PC-3 (cell line): ENCODE data around the gene AFMID. TPM values are rescaled to one million over a fixed set of nuclear protein-coding genes. Genes with fewer than 3 reads are reported as not detected.

Experiments used
- ATAC-seq: fragments of 200-7000 bp; cut with Tn5 transposase; 2 replicates; pipeline ENCODE4 v1.9.1; 2020; ENCODE audit warnings: mild to moderate bottlenecking, moderate library complexity
- BruUV-seq: library from RNA; stranded (reverse); fragments of 400-500 nt; replicated peaks from 2 replicates; lab custom pipeline; 2021; lab: Mats Ljungman, UMichigan
- CTCF ChIA-PET: fragments of 300-600 bp; sonication (Branson Sonifier 250); formaldehyde crosslinking; loops from one replicate; lab custom pipeline; 2022; ENCODE audit warnings: antibody characterized with exemption; lab: Charles Lee
- POLR2A ChIA-PET: fragments of 300-600 bp; sonication (Branson Sonifier 250); formaldehyde crosslinking; loops from one replicate; lab custom pipeline; 2022; ENCODE audit warnings: antibody characterized with exemption; ENCODE audit not compliant: unreplicated experiment; lab: Charles Lee
- DNase-seq: peaks from one replicate; pipeline ENCODE4 v3.0.0-alpha.2; 2015
- H2AFZ ChIP-seq: fragments of 300-600 bp; sonication (generic); 2 replicates; pipeline ENCODE4 v1.6.0; 2016; ENCODE audit warnings: antibody characterized with exemption, low read length
- H3F3A ChIP-seq: fragments of 300-600 bp; sonication (generic); one replicate; pipeline ENCODE4 v1.6.0; 2017; ENCODE audit warnings: antibody characterized with exemption, low read length, control low read depth, mild to moderate bottlenecking; ENCODE audit not compliant: unreplicated experiment
- H3K27ac ChIP-seq: fragments of 300-600 bp; sonication (generic); 2 replicates; pipeline ENCODE4 v1.5.1; 2016; ENCODE audit warnings: mild to moderate bottlenecking, low read length
- H3K27me3 ChIP-seq: fragments of 300-600 bp; sonication (generic); 2 replicates; pipeline ENCODE4 v1.6.1; 2016; ENCODE audit warnings: low read length, mixed read lengths
- H3K36me3 ChIP-seq: fragments of 300-600 bp; sonication (generic); 2 replicates; pipeline ENCODE4 v1.6.1; 2016; ENCODE audit warnings: low read depth, mixed run types, low read length, mixed read lengths
- H3K4me1 ChIP-seq: fragments of 300-600 bp; sonication (generic); 2 replicates; pipeline ENCODE4 v1.5.1; 2016; ENCODE audit warnings: low read length; ENCODE audit not compliant: insufficient read depth
- H3K4me2 ChIP-seq: fragments of 300-600 bp; sonication (generic); 2 replicates; pipeline ENCODE4 v1.6.0; 2016; ENCODE audit warnings: low read length
- H3K4me3 ChIP-seq: fragments of 300-600 bp; sonication (generic); 2 replicates; pipeline ENCODE4 v1.5.1; 2016; ENCODE audit warnings: mild to moderate bottlenecking, low read length, mixed read lengths
- H3K79me2 ChIP-seq: fragments of 300-600 bp; sonication (generic); 2 replicates; pipeline ENCODE4 v1.6.1; 2017; ENCODE audit warnings: low read length, mixed read lengths
- H3K9ac ChIP-seq: fragments of 300-600 bp; sonication (generic); 2 replicates; pipeline ENCODE4 v1.6.0; 2016; ENCODE audit warnings: mild to moderate bottlenecking, low read length
- H3K9me2 ChIP-seq: fragments of 300-600 bp; sonication (generic); replicated peaks from 2 replicates; pipeline ENCODE4 v1.6.1; 2016; ENCODE audit warnings: mixed run types, low read length, mixed read lengths
- H3K9me3 ChIP-seq: fragments of 300-600 bp; sonication (generic); 2 replicates; pipeline ENCODE4 v1.6.1; 2016; ENCODE audit warnings: low read length, mixed read lengths
- H4K20me1 ChIP-seq: fragments of 300-600 bp; sonication (generic); 2 replicates; pipeline ENCODE4 v1.6.1; 2016; ENCODE audit warnings: low read length, mixed read lengths
- EZH2 ChIP-seq: fragments of 300-600 bp; sonication (generic); IDR thresholded peaks from one replicate; pipeline ENCODE4 v1.6.1; 2017; ENCODE audit warnings: antibody characterized with exemption, mild to moderate bottlenecking, low read length; ENCODE audit not compliant: unreplicated experiment
- EZH2phosphoT487 ChIP-seq: fragments of 300-600 bp; sonication (generic); IDR thresholded peaks from 2 replicates; pipeline ENCODE4 v1.6.1; 2018; ENCODE audit warnings: mild to moderate bottlenecking, antibody characterized with exemption, low read length, borderline replicate concordance
- intact Hi-C: fragments of 100-400 bp; cut with micrococcal nuclease; formaldehyde crosslinking; loops from 2 replicates; pipeline ENCODE4 v1.9.0; 2023
- total RNA-seq: library from RNA; depleted of rRNA; stranded (reverse); fragments of >200 nt; gene quantifications from 2 replicates; pipeline ENCODE4 v1.2.3, GENCODE V29; 2014
- TF ChIP-seq, protein P1 (sequence below): fragments of 300-600 bp; sonication (generic); conservative IDR thresholded peaks from 2 replicates; pipeline ENCODE4 v1.5.1; 2017; ENCODE audit warnings: antibody characterized with exemption, low read depth, mild to moderate bottlenecking, low read length

Gene AFMID
- total RNA-seq, 1 experiment from 2014 or later = 58.9 TPM

DNA sequence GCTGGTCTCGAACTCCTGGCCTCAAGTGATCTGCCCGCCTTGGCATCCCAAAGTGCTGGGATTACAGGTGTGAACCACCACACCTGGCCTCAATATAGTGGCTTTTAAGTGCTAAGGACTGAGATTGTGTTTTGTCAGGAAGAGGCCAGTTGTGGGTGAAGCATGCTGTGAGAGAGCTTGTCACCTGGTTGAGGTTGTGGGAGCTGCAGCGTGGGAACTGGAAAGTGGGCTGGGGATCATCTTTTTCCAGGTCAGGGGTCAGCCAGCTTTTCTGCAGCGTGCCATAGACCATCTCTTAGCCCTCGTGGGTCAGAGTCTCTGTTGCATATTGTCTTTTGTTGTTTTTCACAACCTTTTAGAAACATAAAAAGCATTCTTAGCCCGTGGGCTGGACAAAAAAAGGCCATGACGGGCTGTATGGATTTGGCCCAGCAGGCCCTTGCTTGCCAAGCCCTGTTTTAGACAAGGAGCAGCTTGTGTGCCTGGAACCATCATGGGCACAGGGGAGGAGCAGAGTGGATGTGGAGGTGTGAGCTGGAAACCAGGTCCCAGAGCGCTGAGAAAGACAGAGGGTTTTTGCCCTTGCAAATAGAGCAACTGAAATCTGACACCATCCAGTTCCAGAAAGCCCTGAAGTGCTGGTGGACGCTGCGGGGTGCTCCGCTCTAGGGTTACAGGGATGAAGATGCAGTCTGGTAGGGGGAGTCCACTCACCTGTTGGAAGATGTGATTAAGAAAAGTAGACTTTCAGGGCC lies 32.4 kb downstream of the AFMID start:
- H4K20me1 ChIP-seq = peaks cover 15% of the 10 kb centered on the region; the same call in 1 of the 2 replicates
- no peak overlapping the region for H3K4me2 ChIP-seq
- TF ChIP-seq EZH2 = no peak
- TF ChIP-seq EZH2phosphoT487 = no peak
- TF ChIP-seq, protein P1, sequence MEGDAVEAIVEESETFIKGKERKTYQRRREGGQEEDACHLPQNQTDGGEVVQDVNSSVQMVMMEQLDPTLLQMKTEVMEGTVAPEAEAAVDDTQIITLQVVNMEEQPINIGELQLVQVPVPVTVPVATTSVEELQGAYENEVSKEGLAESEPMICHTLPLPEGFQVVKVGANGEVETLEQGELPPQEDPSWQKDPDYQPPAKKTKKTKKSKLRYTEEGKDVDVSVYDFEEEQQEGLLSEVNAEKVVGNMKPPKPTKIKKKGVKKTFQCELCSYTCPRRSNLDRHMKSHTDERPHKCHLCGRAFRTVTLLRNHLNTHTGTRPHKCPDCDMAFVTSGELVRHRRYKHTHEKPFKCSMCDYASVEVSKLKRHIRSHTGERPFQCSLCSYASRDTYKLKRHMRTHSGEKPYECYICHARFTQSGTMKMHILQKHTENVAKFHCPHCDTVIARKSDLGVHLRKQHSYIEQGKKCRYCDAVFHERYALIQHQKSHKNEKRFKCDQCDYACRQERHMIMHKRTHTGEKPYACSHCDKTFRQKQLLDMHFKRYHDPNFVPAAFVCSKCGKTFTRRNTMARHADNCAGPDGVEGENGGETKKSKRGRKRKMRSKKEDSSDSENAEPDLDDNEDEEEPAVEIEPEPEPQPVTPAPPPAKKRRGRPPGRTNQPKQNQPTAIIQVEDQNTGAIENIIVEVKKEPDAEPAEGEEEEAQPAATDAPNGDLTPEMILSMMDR = no peak
- H3K36me3 ChIP-seq = peaks cover 51% of the 10 kb centered on the region
- no TSS peak for BruUV-seq
- ChIA-PET POLR2A (no interaction called here), CTCF (interaction anchor here (0.8 kb wide), 1 partner anchor 32 kb away, joined by 4 read pairs; no protein-coding TSS in a partner anchor)
- H3K9me3 ChIP-seq = no peaks in the 10 kb centered on the region
- ATAC-seq = no peak
- no peak for DNase-seq
- no peak overlapping the region for H2AFZ ChIP-seq
- peaks cover 13% of the 10 kb centered on the region for H3K4me1 ChIP-seq
- intact Hi-C loops = no loop called here
- no peak overlapping the region for H3K4me3 ChIP-seq
- H3F3A ChIP-seq = peaks cover 9% of the 10 kb centered on the region
- H3K27ac ChIP-seq = no peak overlapping the region
- H3K79me2 ChIP-seq = peaks cover 56% of the 10 kb centered on the region
- H3K27me3 ChIP-seq = no peaks in the 10 kb centered on the region
- no peaks in the 10 kb centered on the region for H3K9me2 ChIP-seq
- no peak overlapping the region for H3K9ac ChIP-seq

DNA sequence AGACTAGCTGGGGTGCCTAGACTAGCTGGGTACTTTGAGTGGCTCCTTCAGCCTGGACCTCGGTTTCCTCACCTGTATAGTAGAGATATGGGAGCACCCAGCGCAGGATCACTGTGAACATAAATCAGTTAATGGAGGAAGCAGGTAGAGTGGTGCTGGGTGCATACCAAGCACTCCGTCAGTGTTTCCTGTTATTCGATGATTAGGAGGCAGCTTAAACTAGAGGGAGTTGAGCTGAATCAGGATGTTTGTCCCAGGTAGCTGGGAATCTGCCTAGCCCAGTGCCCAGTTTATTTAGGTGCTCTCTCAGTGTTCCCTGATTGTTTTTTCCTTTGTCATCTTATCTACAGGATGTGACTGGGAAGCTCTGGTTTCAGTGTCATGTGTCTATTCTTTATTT lies 35.9 kb downstream of the AFMID start:
- Histone ChIP-seq H3K9ac (no peak overlapping the region), H3K4me1 (peaks cover 8% of the 10 kb centered on the region; the same call in 1 of the 2 replicates), H3K27me3 (no peaks in the 10 kb centered on the region), H4K20me1 (peaks cover 10% of the 10 kb centered on the region; the same call in 1 of the 2 replicates), H3K27ac (no peak overlapping the region), H3K79me2 (peaks cover 24% of the 10 kb centered on the region), H3F3A (peaks cover 9% of the 10 kb centered on the region), H3K9me3 (no peaks in the 10 kb centered on the region), H2AFZ (no peak overlapping the region), H3K4me3 (no peak overlapping the region), H3K36me3 (peaks cover 42% of the 10 kb centered on the region), H3K9me2 (no peaks in the 10 kb centered on the region), H3K4me2 (no peak overlapping the region)
- BruUV-seq = no TSS peak
- DNase-seq = no peak
- ChIA-PET POLR2A (no interaction called here), CTCF (interaction anchor here (0.8 kb wide), 1 partner anchor 28 kb away, joined by 3 read pairs; no protein-coding TSS in a partner anchor)
- intact Hi-C loops = no loop called here
- no peak for ATAC-seq
- TF ChIP-seq, protein P1 = no peak
- TF ChIP-seq EZH2 (no peak), EZH2phosphoT487 (no peak)

DNA sequence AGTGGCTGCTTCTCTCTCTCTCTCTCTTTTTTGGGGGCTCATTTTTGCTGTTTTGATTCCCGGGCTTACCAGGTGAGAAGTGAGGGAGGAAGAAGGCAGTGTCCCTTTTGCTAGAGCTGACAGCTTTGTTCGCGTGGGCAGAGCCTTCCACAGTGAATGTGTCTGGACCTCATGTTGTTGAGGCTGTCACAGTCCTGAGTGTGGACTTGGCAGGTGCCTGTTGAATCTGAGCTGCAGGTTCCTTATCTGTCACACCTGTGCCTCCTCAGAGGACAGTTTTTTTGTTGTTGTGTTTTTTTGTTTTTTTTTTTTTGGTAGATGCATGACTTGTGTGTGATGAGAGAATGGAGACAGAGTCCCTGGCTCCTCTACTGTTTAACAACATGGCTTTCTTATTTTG lies 36.6 kb downstream of the AFMID start:
- H3K27me3 ChIP-seq = no peaks in the 10 kb centered on the region
- ChIA-PET POLR2A (no interaction called here), CTCF (no interaction called here)
- peaks cover 20% of the 10 kb centered on the region for H3K79me2 ChIP-seq
- peaks cover 41% of the 10 kb centered on the region for H3K36me3 ChIP-seq
- H3K9me3 ChIP-seq = no peaks in the 10 kb centered on the region
- no peak overlapping the region for H3K9ac ChIP-seq
- H3K4me3 ChIP-seq = no peak overlapping the region
- ATAC-seq (no peak), DNase-seq (no peak)
- no peak overlapping the region for H3K27ac ChIP-seq
- TF ChIP-seq EZH2phosphoT487 = no peak
- TF ChIP-seq, protein P1 = no peak
- TF ChIP-seq EZH2 = no peak
- no peak overlapping the region for H3K4me2 ChIP-seq
- peaks cover 9% of the 10 kb centered on the region for H3F3A ChIP-seq
- H3K9me2 ChIP-seq = no peaks in the 10 kb centered on the region
- BruUV-seq = no TSS peak
- intact Hi-C loops = no loop called here
- no peak overlapping the region for H2AFZ ChIP-seq
- peaks cover 10% of the 10 kb centered on the region; the same call in 1 of the 2 replicates for H4K20me1 ChIP-seq
- H3K4me1 ChIP-seq = peaks cover 8% of the 10 kb centered on the region; the same call in 1 of the 2 replicates
